WTC11 (cell line): Measurements from ENCODE around the gene ROBO1. TPM values are rescaled to one million over a fixed set of nuclear protein-coding genes. Genes with fewer than 3 reads are reported as not detected.

Experiments
- ATAC-seq: fragments of 200-7000 bp; cut with Tn5 transposase; 2 replicates; pipeline ENCODE4 v1.10.0; 2021; ENCODE audit warnings: mild to moderate bottlenecking, moderate library complexity
- CTCF ChIA-PET: fragments of 300-600 bp; sonication (Branson Sonifier 250); formaldehyde crosslinking; loops from one replicate; lab custom pipeline; 2021; ENCODE audit warnings: antibody characterized with exemption; lab: Charles Lee
- POLR2A ChIA-PET: fragments of 350-600 bp; sonication (Branson Sonifier 250); formaldehyde crosslinking; loops from one replicate; lab custom pipeline; 2021; ENCODE audit warnings: antibody characterized with exemption; lab: Charles Lee
- DNase-seq: peaks from one replicate; pipeline ENCODE4 v3.0.0; 2021; ENCODE audit warnings: low spot score
- H3K27ac Mint-ChIP-seq: 2 replicates; pipeline ENCODE4 v1.8.0; 2021; ENCODE audit warnings: mixed read lengths
- H3K27me3 Mint-ChIP-seq: 2 replicates; pipeline ENCODE4 v1.8.0; 2021; ENCODE audit warnings: low read depth, mild to moderate bottlenecking, moderate library complexity, mixed read lengths
- H3K36me3 Mint-ChIP-seq: 2 replicates; pipeline ENCODE4 v1.8.0; 2021; ENCODE audit warnings: mixed read lengths
- H3K4me1 Mint-ChIP-seq: 2 replicates; pipeline ENCODE4 v1.8.0; 2022; ENCODE audit warnings: mixed read lengths
- H3K4me3 Mint-ChIP-seq: 2 replicates; pipeline ENCODE4 v1.8.0; 2021; ENCODE audit warnings: mild to moderate bottlenecking, moderate library complexity, mixed read lengths
- H3K9me3 Mint-ChIP-seq: 2 replicates; pipeline ENCODE4 v1.8.0; 2021; ENCODE audit warnings: mixed read lengths
- ATF1 ChIP-seq: sonication (generic); formaldehyde crosslinking; IDR thresholded peaks from 2 replicates; pipeline ENCODE4 v1.8.1; 2023; ENCODE audit warnings: mild to moderate bottlenecking, moderate library complexity, missing genetic modification reagents
- CDX4 ChIP-seq: fragments of 250-450 bp; sonication (Bioruptor Pico); IDR thresholded peaks from 2 replicates; pipeline ENCODE4 v1.9.0; 2021; ENCODE audit warnings: moderate library complexity, mild to moderate bottlenecking, inconsistent platforms, borderline replicate concordance
- CREB1 ChIP-seq: sonication (generic); formaldehyde crosslinking; IDR thresholded peaks from 2 replicates; pipeline ENCODE4 v1.8.0; 2023; ENCODE audit warnings: mild to moderate bottlenecking, missing genetic modification reagents
- ERG ChIP-seq: fragments of 250-450 bp; sonication (Bioruptor Pico); IDR thresholded peaks from 2 replicates; pipeline ENCODE4 v1.8.0; 2021; ENCODE audit warnings: mild to moderate bottlenecking
- ETV6 ChIP-seq: sonication (generic); formaldehyde crosslinking; IDR thresholded peaks from 2 replicates; pipeline ENCODE4 v1.8.1; 2022; ENCODE audit warnings: mild to moderate bottlenecking, missing genetic modification reagents
- FOXP1 ChIP-seq: sonication (generic); formaldehyde crosslinking; IDR thresholded peaks from 2 replicates; pipeline ENCODE4 v1.8.0; 2022; ENCODE audit warnings: missing genetic modification reagents, mild to moderate bottlenecking, moderate library complexity, borderline replicate concordance
- HMGA2 ChIP-seq: fragments of 250-450 bp; sonication (Bioruptor Pico); IDR thresholded peaks from 2 replicates; pipeline ENCODE4 v1.4.0; 2021; ENCODE audit warnings: mild to moderate bottlenecking, moderate library complexity
- NR3C1 ChIP-seq: sonication (generic); formaldehyde crosslinking; conservative IDR thresholded peaks from 2 replicates; pipeline ENCODE4 v1.8.1; 2023; ENCODE audit warnings: low read depth, mild to moderate bottlenecking, missing genetic modification reagents
- RELA ChIP-seq: sonication (generic); formaldehyde crosslinking; IDR thresholded peaks from 2 replicates; pipeline ENCODE4 v1.8.1; 2022; ENCODE audit warnings: missing genetic modification reagents, mild to moderate bottlenecking, borderline replicate concordance
- ZNF317 ChIP-seq: sonication (generic); formaldehyde crosslinking; IDR thresholded peaks from 2 replicates; pipeline ENCODE4 v1.8.1; 2023; ENCODE audit warnings: low read depth, mild to moderate bottlenecking, moderate library complexity, missing genetic modification reagents, borderline replicate concordance
- ZNF671 ChIP-seq: fragments of 250-450 bp; sonication (Bioruptor Pico); IDR thresholded peaks from 2 replicates; pipeline ENCODE4 v1.8.0; 2021; ENCODE audit warnings: mild to moderate bottlenecking
- ZSCAN18 ChIP-seq: fragments of 250-450 bp; sonication (Bioruptor Pico); IDR thresholded peaks from 2 replicates; pipeline ENCODE4 v2.1.2; 2022; ENCODE audit warnings: mild to moderate bottlenecking, moderate library complexity
- total RNA-seq: library from RNA; stranded (reverse); gene quantifications from 3 replicates; pipeline ENCODE4 v1.2.3, GENCODE V29; 2021
- TF ChIP-seq, protein P1 (sequence below): sonication (generic); formaldehyde crosslinking; IDR thresholded peaks from 2 replicates; pipeline ENCODE4 v1.8.1; 2022; ENCODE audit warnings: missing genetic modification reagents, borderline replicate concordance
- TF ChIP-seq, protein P2 (sequence below): fragments of 250-450 bp; sonication (Bioruptor Pico); IDR thresholded peaks from 2 replicates; pipeline ENCODE4 v1.9.0; 2021; ENCODE audit warnings: mild to moderate bottlenecking, borderline replicate concordance
- TF ChIP-seq, protein P3 (sequence below): sonication (generic); formaldehyde crosslinking; conservative IDR thresholded peaks from 2 replicates; pipeline ENCODE4 v1.8.1; 2022; ENCODE audit warnings: mild to moderate bottlenecking, missing genetic modification reagents
- TF ChIP-seq, protein P4 (sequence below): sonication (generic); formaldehyde crosslinking; IDR thresholded peaks from 2 replicates; pipeline ENCODE4 v1.8.1; 2022; ENCODE audit warnings: mild to moderate bottlenecking, missing genetic modification reagents, moderate library complexity, borderline replicate concordance

The ROBO1 gene
- total RNA-seq, 1 experiment from 2014 or later, result 90.9 TPM

- Mint-ChIP-seq H3K4me3 (no peak overlapping the region), H3K27ac (no peak overlapping the region), H3K4me1 (peaks cover 47% of the 10 kb centered on the region), H3K9me3 (peaks cover 10% of the 10 kb centered on the region), H3K36me3 (no peaks in the 10 kb centered on the region), H3K27me3 (no peaks in the 10 kb centered on the region; the same call in 1 of the 2 replicates)
- no peak for ATAC-seq
- TF ChIP-seq ATF1, result no peak
- no peak for TF ChIP-seq ZSCAN18 (CRISPR knock-in tag)
- no peak for TF ChIP-seq CDX4 (CRISPR knock-in tag)
- TF ChIP-seq FOXP1 (CRISPR knock-in tag), result no peak
- TF ChIP-seq ERG (CRISPR knock-in tag), result no peak
- no peak for TF ChIP-seq CREB1 (CRISPR knock-in tag)
- TF ChIP-seq RELA, result no peak
- TF ChIP-seq, protein P1, sequence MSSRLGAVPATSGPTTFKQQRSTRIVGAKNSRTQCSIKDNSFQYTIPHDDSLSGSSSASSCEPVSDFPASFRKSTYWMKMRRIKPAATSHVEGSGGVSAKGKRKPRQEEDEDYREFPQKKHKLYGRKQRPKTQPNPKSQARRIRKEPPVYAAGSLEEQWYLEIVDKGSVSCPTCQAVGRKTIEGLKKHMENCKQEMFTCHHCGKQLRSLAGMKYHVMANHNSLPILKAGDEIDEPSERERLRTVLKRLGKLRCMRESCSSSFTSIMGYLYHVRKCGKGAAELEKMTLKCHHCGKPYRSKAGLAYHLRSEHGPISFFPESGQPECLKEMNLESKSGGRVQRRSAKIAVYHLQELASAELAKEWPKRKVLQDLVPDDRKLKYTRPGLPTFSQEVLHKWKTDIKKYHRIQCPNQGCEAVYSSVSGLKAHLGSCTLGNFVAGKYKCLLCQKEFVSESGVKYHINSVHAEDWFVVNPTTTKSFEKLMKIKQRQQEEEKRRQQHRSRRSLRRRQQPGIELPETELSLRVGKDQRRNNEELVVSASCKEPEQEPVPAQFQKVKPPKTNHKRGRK, result no peak
- TF ChIP-seq, protein P2, sequence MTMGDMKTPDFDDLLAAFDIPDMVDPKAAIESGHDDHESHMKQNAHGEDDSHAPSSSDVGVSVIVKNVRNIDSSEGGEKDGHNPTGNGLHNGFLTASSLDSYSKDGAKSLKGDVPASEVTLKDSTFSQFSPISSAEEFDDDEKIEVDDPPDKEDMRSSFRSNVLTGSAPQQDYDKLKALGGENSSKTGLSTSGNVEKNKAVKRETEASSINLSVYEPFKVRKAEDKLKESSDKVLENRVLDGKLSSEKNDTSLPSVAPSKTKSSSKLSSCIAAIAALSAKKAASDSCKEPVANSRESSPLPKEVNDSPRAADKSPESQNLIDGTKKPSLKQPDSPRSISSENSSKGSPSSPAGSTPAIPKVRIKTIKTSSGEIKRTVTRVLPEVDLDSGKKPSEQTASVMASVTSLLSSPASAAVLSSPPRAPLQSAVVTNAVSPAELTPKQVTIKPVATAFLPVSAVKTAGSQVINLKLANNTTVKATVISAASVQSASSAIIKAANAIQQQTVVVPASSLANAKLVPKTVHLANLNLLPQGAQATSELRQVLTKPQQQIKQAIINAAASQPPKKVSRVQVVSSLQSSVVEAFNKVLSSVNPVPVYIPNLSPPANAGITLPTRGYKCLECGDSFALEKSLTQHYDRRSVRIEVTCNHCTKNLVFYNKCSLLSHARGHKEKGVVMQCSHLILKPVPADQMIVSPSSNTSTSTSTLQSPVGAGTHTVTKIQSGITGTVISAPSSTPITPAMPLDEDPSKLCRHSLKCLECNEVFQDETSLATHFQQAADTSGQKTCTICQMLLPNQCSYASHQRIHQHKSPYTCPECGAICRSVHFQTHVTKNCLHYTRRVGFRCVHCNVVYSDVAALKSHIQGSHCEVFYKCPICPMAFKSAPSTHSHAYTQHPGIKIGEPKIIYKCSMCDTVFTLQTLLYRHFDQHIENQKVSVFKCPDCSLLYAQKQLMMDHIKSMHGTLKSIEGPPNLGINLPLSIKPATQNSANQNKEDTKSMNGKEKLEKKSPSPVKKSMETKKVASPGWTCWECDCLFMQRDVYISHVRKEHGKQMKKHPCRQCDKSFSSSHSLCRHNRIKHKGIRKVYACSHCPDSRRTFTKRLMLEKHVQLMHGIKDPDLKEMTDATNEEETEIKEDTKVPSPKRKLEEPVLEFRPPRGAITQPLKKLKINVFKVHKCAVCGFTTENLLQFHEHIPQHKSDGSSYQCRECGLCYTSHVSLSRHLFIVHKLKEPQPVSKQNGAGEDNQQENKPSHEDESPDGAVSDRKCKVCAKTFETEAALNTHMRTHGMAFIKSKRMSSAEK (CRISPR knock-in tag), result no peak
- TF ChIP-seq ZNF317, result no peak
- no peak for TF ChIP-seq ZNF671
- no peak for TF ChIP-seq HMGA2
- no peak for TF ChIP-seq NR3C1 (CRISPR knock-in tag)
- TF ChIP-seq, protein P3, sequence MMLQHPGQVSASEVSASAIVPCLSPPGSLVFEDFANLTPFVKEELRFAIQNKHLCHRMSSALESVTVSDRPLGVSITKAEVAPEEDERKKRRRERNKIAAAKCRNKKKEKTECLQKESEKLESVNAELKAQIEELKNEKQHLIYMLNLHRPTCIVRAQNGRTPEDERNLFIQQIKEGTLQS (CRISPR knock-in tag), result no peak
- TF ChIP-seq, protein P4, sequence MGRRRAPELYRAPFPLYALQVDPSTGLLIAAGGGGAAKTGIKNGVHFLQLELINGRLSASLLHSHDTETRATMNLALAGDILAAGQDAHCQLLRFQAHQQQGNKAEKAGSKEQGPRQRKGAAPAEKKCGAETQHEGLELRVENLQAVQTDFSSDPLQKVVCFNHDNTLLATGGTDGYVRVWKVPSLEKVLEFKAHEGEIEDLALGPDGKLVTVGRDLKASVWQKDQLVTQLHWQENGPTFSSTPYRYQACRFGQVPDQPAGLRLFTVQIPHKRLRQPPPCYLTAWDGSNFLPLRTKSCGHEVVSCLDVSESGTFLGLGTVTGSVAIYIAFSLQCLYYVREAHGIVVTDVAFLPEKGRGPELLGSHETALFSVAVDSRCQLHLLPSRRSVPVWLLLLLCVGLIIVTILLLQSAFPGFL (CRISPR knock-in tag), result no peak
- TF ChIP-seq ETV6 (CRISPR knock-in tag), result no peak
- no peak for DNase-seq
- POLR2A ChIA-PET, result no interaction called here
- CTCF ChIA-PET, result no interaction called here
Observed at GRCh38 chr3:79204351-79204750, 563.4 kb downstream of the ROBO1 start.
